Neuronal stem cell (in vitro differentiated cells): ENCODE data around the gene ELMO1.

Source experiments
- DNase-seq: peaks from one replicate; pipeline ENCODE4 v3.0.0-alpha.2; 2013; ENCODE audit warnings: low spot score
- H2AFZ ChIP-seq: one replicate; pipeline ENCODE4 v1.6.1; 2013; ENCODE audit warnings: mild to moderate bottlenecking, low read length, inconsistent platforms
- H2AK5ac ChIP-seq: 2 replicates; pipeline ENCODE4 v1.6.1; 2013; ENCODE audit warnings: low read depth, mild to moderate bottlenecking, inconsistent platforms, low read length, moderate library complexity, mixed read lengths
- H2BK120ac ChIP-seq: 2 replicates; pipeline ENCODE4 v1.6.1; 2013; ENCODE audit warnings: low read depth, mild to moderate bottlenecking, inconsistent platforms, low read length, moderate library complexity, mixed read lengths
- H2BK12ac ChIP-seq: one replicate; pipeline ENCODE4 v1.6.1; 2013; ENCODE audit warnings: low read length, inconsistent platforms
- H2BK15ac ChIP-seq: 2 replicates; pipeline ENCODE4 v1.6.1; 2013; ENCODE audit warnings: mild to moderate bottlenecking, low read length, inconsistent platforms, mixed read lengths
- H2BK5ac ChIP-seq: one replicate; pipeline ENCODE4 v1.6.1; 2013; ENCODE audit warnings: inconsistent platforms, mild to moderate bottlenecking, low read length, moderate library complexity
- H3K14ac ChIP-seq: one replicate; pipeline ENCODE4 v1.6.1; 2013; ENCODE audit warnings: low read length, inconsistent platforms
- H3K18ac ChIP-seq: 2 replicates; pipeline ENCODE4 v1.6.1; 2013; ENCODE audit warnings: low read length, inconsistent platforms
- H3K23ac ChIP-seq: 2 replicates; pipeline ENCODE4 v1.6.1; 2013; ENCODE audit warnings: low read depth, mild to moderate bottlenecking, mixed read lengths, low read length, inconsistent platforms; ENCODE audit not compliant: poor library complexity
- H3K27ac ChIP-seq: replicated peaks from 3 replicates; pipeline ENCODE4 v1.5.1; 2013; ENCODE audit warnings: low read length, inconsistent platforms
- H3K27me3 ChIP-seq, 3 experiments: 2 replicates each; pipeline ENCODE4 v1.6.1; 2013; ENCODE audit warnings: low read length in 3 of 3, mild to moderate bottlenecking in 2 of 3, inconsistent platforms in 1 of 3, low read depth in 1 of 3, mixed read lengths in 1 of 3, moderate library complexity in 1 of 3; ENCODE audit not compliant: control insufficient read depth in 3 of 3, insufficient read depth in 3 of 3
- H3K36me3 ChIP-seq, 2 donors: replicated peaks in 1 of 2; 2 replicates each; pipeline ENCODE4 v1.6.1; 2013; ENCODE audit warnings: low read length in 2 of 2; ENCODE audit not compliant: control insufficient read depth in 2 of 2, insufficient read depth in 2 of 2
- H3K4ac ChIP-seq: 2 replicates; pipeline ENCODE4 v1.6.1; 2013; ENCODE audit warnings: inconsistent platforms, mild to moderate bottlenecking, low read length, moderate library complexity
- H3K4me1 ChIP-seq, 2 donors: 1 replicate in 1 of 2; 2 replicates in 1 of 2; pipeline ENCODE4 v1.6.1; 2013; ENCODE audit warnings: low read length in 2 of 2, low read depth in 1 of 2; ENCODE audit not compliant: control insufficient read depth in 2 of 2, insufficient read depth in 1 of 2
- H3K4me2 ChIP-seq: one replicate; pipeline ENCODE4 v1.6.1; 2013; ENCODE audit warnings: mild to moderate bottlenecking, low read length, inconsistent platforms; ENCODE audit not compliant: insufficient read depth, poor library complexity, severe bottlenecking
- H3K4me3 ChIP-seq, 2 donors: 2 replicates each; pipeline ENCODE4 v1.5.1; 2013; ENCODE audit warnings: low read length in 2 of 2, mild to moderate bottlenecking in 2 of 2, inconsistent platforms in 1 of 2, moderate library complexity in 1 of 2
- H3K79me1 ChIP-seq: one replicate; pipeline ENCODE4 v1.6.1; 2013; ENCODE audit warnings: low read depth, mild to moderate bottlenecking, inconsistent platforms, low read length, moderate library complexity
- H3K9ac ChIP-seq: one replicate; pipeline ENCODE4 v1.6.1; 2013; ENCODE audit warnings: mild to moderate bottlenecking, low read depth, low read length, inconsistent platforms; ENCODE audit not compliant: poor library complexity
- H3K9me3 ChIP-seq, 2 donors: replicated peaks in 1 of 2; 2 replicates each; pipeline versions ENCODE3 to v1.6.1; 2013; ENCODE audit warnings: low read length in 2 of 2, mild to moderate bottlenecking in 2 of 2, inconsistent platforms in 1 of 2, low read depth in 1 of 2, mixed read lengths in 1 of 2, moderate library complexity in 1 of 2; ENCODE audit not compliant: control insufficient read depth in 2 of 2, insufficient read depth in 1 of 2
- H4K8ac ChIP-seq: one replicate; pipeline ENCODE4 v1.6.1; 2013; ENCODE audit warnings: low read depth, mild to moderate bottlenecking, inconsistent platforms, low read length, moderate library complexity
- H4K91ac ChIP-seq: one replicate; pipeline ENCODE4 v1.6.1; 2013; ENCODE audit warnings: low read length, low read depth, mild to moderate bottlenecking, inconsistent platforms; ENCODE audit not compliant: poor library complexity
- WGBS, 2 donors: extraction: QIAGEN DNeasy Blood & Tissue Kit; methylation state at CpG; one replicate each; pipeline ENCODE4 v1.1.7; 2013; ENCODE audit warnings: missing lambda C conversion rate in 2 of 2, mixed read lengths in 1 of 2; ENCODE audit not compliant: insufficient read length in 2 of 2, insufficient replicate concordance in 1 of 2; ENCODE audit errors: extremely low coverage in 2 of 2; 5-methylcytosine and 5-hydroxymethylcytosine counted together

Gene ELMO1

GRCh38 chr7:37488163-37488764 lies 39.6 kb upstream of the ELMO1 start:
- no peak overlapping the region for H3K14ac ChIP-seq
- H3K23ac ChIP-seq, result no peak overlapping the region
- no peak overlapping the region for H3K9ac ChIP-seq
- H3K27me3 ChIP-seq, result no peaks in the 10 kb centered on the region
- peak overlapping the region; percentile 58 for H2AFZ ChIP-seq
- no peak overlapping the region for H4K91ac ChIP-seq
- no peak overlapping the region for H4K8ac ChIP-seq
- no peak overlapping the region for H3K27ac ChIP-seq
- H3K18ac ChIP-seq, result no peak overlapping the region
- no peaks in the 10 kb centered on the region for H3K79me1 ChIP-seq
- H3K4me2 ChIP-seq, result no peak overlapping the region
- no CpG with 5 or more reads among the region's 3 CpGs for WGBS, 2 donors
- H3K4ac ChIP-seq, result no peak overlapping the region
- H3K36me3 ChIP-seq, result no peaks in the 10 kb centered on the region
- H3K9me3 ChIP-seq, result peaks cover 2 to 16% of the 10 kb centered on the region in 2 donors
- DNase-seq, result no peak
- H3K4me1 ChIP-seq, result peaks cover 0 to 9% of the 10 kb centered on the region in 2 donors
- no peak overlapping the region for H2AK5ac ChIP-seq
- no peak overlapping the region for H2BK120ac ChIP-seq
- no peak overlapping the region for H2BK15ac ChIP-seq
- H3K4me3 ChIP-seq, result no peak overlapping the region
- H2BK12ac ChIP-seq, result no peak overlapping the region
- H2BK5ac ChIP-seq, result no peak overlapping the region

- H2AFZ ChIP-seq, result no peak overlapping the region
- H3K14ac ChIP-seq, result no peak overlapping the region
- no peak overlapping the region for H4K91ac ChIP-seq
- H3K4me1 ChIP-seq, result peaks cover 3 to 12% of the 10 kb centered on the region in 2 donors
- no peak overlapping the region for H2BK15ac ChIP-seq
- WGBS, 2 donors, result no CpG with 5 or more reads among the region's 6 CpGs
- no peak overlapping the region for H3K4me2 ChIP-seq
- no peaks in the 10 kb centered on the region for H3K27me3 ChIP-seq
- no peak overlapping the region for H3K9ac ChIP-seq
- no peak overlapping the region for H2BK120ac ChIP-seq
- no peak for DNase-seq
- no peak overlapping the region for H2BK12ac ChIP-seq
- H2BK5ac ChIP-seq, result no peak overlapping the region
- H3K4me3 ChIP-seq, result no peak overlapping the region
- no peaks in the 10 kb centered on the region for H3K79me1 ChIP-seq
- no peak overlapping the region for H3K18ac ChIP-seq
- H3K36me3 ChIP-seq, result no peaks in the 10 kb centered on the region
- H4K8ac ChIP-seq, result no peak overlapping the region
- peaks cover 2 to 11% of the 10 kb centered on the region in 2 donors for H3K9me3 ChIP-seq
- no peak overlapping the region for H3K27ac ChIP-seq
- H3K23ac ChIP-seq, result no peak overlapping the region
- no peak overlapping the region for H3K4ac ChIP-seq
- H2AK5ac ChIP-seq, result no peak overlapping the region
Measured at GRCh38 chr7:37484426-37485073, 35.9 kb upstream of the ELMO1 start.

GRCh38 chr7:37483627-37484026 lies 35.0 kb upstream of the ELMO1 start:
- no CpG with 5 or more reads among the region's 3 CpGs for WGBS, 2 donors
- no peak overlapping the region for H3K14ac ChIP-seq
- no peak overlapping the region for H2AFZ ChIP-seq
- H3K27me3 ChIP-seq, result no peaks in the 10 kb centered on the region
- H3K27ac ChIP-seq, result no peak overlapping the region
- H3K36me3 ChIP-seq, result no peaks in the 10 kb centered on the region
- no peak overlapping the region for H4K91ac ChIP-seq
- H3K4ac ChIP-seq, result no peak overlapping the region
- H2BK15ac ChIP-seq, result no peak overlapping the region
- H4K8ac ChIP-seq, result no peak overlapping the region
- no peak overlapping the region for H2AK5ac ChIP-seq
- H2BK5ac ChIP-seq, result no peak overlapping the region
- H3K79me1 ChIP-seq, result no peaks in the 10 kb centered on the region
- H2BK120ac ChIP-seq, result no peak overlapping the region
- H3K23ac ChIP-seq, result no peak overlapping the region
- H3K4me3 ChIP-seq, result no peak overlapping the region
- peaks cover 2 to 9% of the 10 kb centered on the region in 2 donors for H3K9me3 ChIP-seq
- H2BK12ac ChIP-seq, result no peak overlapping the region
- peaks cover 3 to 12% of the 10 kb centered on the region in 2 donors for H3K4me1 ChIP-seq
- DNase-seq, result no peak
- H3K4me2 ChIP-seq, result no peak overlapping the region
- no peak overlapping the region for H3K18ac ChIP-seq
- no peak overlapping the region for H3K9ac ChIP-seq

- no peak for DNase-seq
- no peak overlapping the region for H2AFZ ChIP-seq
- H3K4me1 ChIP-seq, result peaks cover 3 to 12% of the 10 kb centered on the region in 2 donors
- no peak overlapping the region for H3K27ac ChIP-seq
- no peak overlapping the region for H3K4me2 ChIP-seq
- no peak overlapping the region for H3K18ac ChIP-seq
- H3K23ac ChIP-seq, result no peak overlapping the region
- H4K91ac ChIP-seq, result no peak overlapping the region
- no peak overlapping the region for H2BK15ac ChIP-seq
- H3K14ac ChIP-seq, result no peak overlapping the region
- no peak overlapping the region for H3K9ac ChIP-seq
- no peaks in the 10 kb centered on the region for H3K79me1 ChIP-seq
- H2BK5ac ChIP-seq, result no peak overlapping the region
- no peak overlapping the region for H3K4me3 ChIP-seq
- H3K4ac ChIP-seq, result no peak overlapping the region
- H4K8ac ChIP-seq, result no peak overlapping the region
- no CpG with 5 or more reads among the region's 2 CpGs for WGBS, 2 donors
- no peaks in the 10 kb centered on the region for H3K27me3 ChIP-seq
- no peak overlapping the region for H2AK5ac ChIP-seq
- H3K36me3 ChIP-seq, result no peaks in the 10 kb centered on the region
- H2BK12ac ChIP-seq, result no peak overlapping the region
- H2BK120ac ChIP-seq, result no peak overlapping the region
- H3K9me3 ChIP-seq, result peaks cover 2% of the 10 kb centered on the region in 2 donors
Measured at GRCh38 chr7:37482953-37483352, 34.3 kb upstream of the ELMO1 start.
